H1 (cell line): ENCODE results near the gene HES2. TPM values are rescaled to one million over a fixed set of nuclear protein-coding genes. Genes with fewer than 3 reads are reported as not detected.

Experiments
- CBX5 ChIP-seq: fragments of 300-800, 300-1000 bp; sonication (generic); IDR thresholded peaks from 2 replicates; pipeline ENCODE4 v1.7.1; 2016; ENCODE audit warnings: antibody characterized with exemption, low read length, low read depth
- CEBPB ChIP-seq: IDR thresholded peaks from 2 replicates; pipeline ENCODE4 v1.6.1; 2012; ENCODE audit warnings: low read depth, low read length
- CHD2 ChIP-seq: IDR thresholded peaks from 2 replicates; pipeline ENCODE4 v1.6.1; 2012; ENCODE audit warnings: low read length, improper control_type of control experiment
- GTF2F1 ChIP-seq: IDR thresholded peaks from 2 replicates; pipeline ENCODE4 v1.6.1; 2012; ENCODE audit warnings: low read depth, low read length, improper control_type of control experiment, borderline replicate concordance
- NANOG ChIP-seq: IDR thresholded peaks from 2 replicates; pipeline ENCODE4 v1.6.1; 2011; ENCODE audit warnings: low read length, low read depth, mild to moderate bottlenecking, inconsistent platforms; ENCODE audit not compliant: insufficient read depth, poor library complexity, severe bottlenecking
- POLR2A ChIP-seq, 2 experiments: IDR thresholded peaks; 1 replicate in 1 of 2; 2 replicates in 1 of 2; pipeline ENCODE4 v1.6.1; 2011; ENCODE audit warnings: low read depth in 2 of 2, low read length in 2 of 2, mild to moderate bottlenecking in 2 of 2; ENCODE audit errors: control extremely low read depth in 1 of 2
- SIN3A ChIP-seq, 2 experiments: IDR thresholded peaks in 1 of 2; conservative IDR thresholded peaks in 1 of 2; 2 replicates each; pipeline ENCODE4 v1.6.1; 2011 to 2012; ENCODE audit warnings: low read length in 2 of 2, improper control_type of control experiment in 1 of 2, low read depth in 1 of 2, mild to moderate bottlenecking in 1 of 2
- SP1 ChIP-seq: IDR thresholded peaks from 2 replicates; pipeline ENCODE4 v1.6.1; 2011; ENCODE audit warnings: low read depth, low read length
- ZNF274 ChIP-seq: IDR thresholded peaks from 2 replicates; pipeline ENCODE4 v1.7.0; 2012; ENCODE audit warnings: low read length, borderline replicate concordance; ENCODE audit errors: extremely low read depth
- polyA plus RNA-seq, 7 experiments: library from polyadenylated mRNA; depleted of rRNA in 3 of 7; stranded (reverse) in 5 of 7; unstranded in 2 of 7; fragments of >200 nt in 5 of 7; fragments of 200-250 nt in 2 of 7; gene quantifications; 1 replicate in 5 of 7; 2 replicates in 1 of 7; 4 replicates in 1 of 7; pipeline versions ENCODE4 v1.2.1 to v1.2.3, GENCODE V29; 2011 to 2013; ENCODE audit warnings: missing spikeins in 2 of 7, mixed read lengths in 2 of 7
- total RNA-seq: library from RNA; stranded (reverse); fragmentation: NEBNext Ultra II Directional; extraction: Animal tissue kit (Norgen Biotek cat#: 25700); gene quantifications from 2 replicates; pipeline ENCODE4 v1.2.1, GENCODE V29; 2021
- TF ChIP-seq, protein P1 (sequence below): fragments of 300-600 bp; sonication (generic); IDR thresholded peaks from 2 replicates; pipeline ENCODE4 v1.7.1; 2012; ENCODE audit warnings: low read length, moderate library complexity, mild to moderate bottlenecking, inconsistent platforms; ENCODE audit not compliant: insufficient replicate concordance
- TF ChIP-seq, protein P2 (sequence below): IDR thresholded peaks from 2 replicates; pipeline ENCODE4 v1.6.1; 2012; ENCODE audit warnings: inconsistent platforms

HES2 gene
- total and polyA plus RNA-seq, 2 of the 8 experiments (the other 6 are each of a cell fraction or from before 2014, with no cell fraction given), result 0.15 to 0.53 TPM

GRCh38 chr1:6384962-6385361 is 34.8 kb downstream of the HES2 start (continued):
- TF ChIP-seq, protein P1, sequence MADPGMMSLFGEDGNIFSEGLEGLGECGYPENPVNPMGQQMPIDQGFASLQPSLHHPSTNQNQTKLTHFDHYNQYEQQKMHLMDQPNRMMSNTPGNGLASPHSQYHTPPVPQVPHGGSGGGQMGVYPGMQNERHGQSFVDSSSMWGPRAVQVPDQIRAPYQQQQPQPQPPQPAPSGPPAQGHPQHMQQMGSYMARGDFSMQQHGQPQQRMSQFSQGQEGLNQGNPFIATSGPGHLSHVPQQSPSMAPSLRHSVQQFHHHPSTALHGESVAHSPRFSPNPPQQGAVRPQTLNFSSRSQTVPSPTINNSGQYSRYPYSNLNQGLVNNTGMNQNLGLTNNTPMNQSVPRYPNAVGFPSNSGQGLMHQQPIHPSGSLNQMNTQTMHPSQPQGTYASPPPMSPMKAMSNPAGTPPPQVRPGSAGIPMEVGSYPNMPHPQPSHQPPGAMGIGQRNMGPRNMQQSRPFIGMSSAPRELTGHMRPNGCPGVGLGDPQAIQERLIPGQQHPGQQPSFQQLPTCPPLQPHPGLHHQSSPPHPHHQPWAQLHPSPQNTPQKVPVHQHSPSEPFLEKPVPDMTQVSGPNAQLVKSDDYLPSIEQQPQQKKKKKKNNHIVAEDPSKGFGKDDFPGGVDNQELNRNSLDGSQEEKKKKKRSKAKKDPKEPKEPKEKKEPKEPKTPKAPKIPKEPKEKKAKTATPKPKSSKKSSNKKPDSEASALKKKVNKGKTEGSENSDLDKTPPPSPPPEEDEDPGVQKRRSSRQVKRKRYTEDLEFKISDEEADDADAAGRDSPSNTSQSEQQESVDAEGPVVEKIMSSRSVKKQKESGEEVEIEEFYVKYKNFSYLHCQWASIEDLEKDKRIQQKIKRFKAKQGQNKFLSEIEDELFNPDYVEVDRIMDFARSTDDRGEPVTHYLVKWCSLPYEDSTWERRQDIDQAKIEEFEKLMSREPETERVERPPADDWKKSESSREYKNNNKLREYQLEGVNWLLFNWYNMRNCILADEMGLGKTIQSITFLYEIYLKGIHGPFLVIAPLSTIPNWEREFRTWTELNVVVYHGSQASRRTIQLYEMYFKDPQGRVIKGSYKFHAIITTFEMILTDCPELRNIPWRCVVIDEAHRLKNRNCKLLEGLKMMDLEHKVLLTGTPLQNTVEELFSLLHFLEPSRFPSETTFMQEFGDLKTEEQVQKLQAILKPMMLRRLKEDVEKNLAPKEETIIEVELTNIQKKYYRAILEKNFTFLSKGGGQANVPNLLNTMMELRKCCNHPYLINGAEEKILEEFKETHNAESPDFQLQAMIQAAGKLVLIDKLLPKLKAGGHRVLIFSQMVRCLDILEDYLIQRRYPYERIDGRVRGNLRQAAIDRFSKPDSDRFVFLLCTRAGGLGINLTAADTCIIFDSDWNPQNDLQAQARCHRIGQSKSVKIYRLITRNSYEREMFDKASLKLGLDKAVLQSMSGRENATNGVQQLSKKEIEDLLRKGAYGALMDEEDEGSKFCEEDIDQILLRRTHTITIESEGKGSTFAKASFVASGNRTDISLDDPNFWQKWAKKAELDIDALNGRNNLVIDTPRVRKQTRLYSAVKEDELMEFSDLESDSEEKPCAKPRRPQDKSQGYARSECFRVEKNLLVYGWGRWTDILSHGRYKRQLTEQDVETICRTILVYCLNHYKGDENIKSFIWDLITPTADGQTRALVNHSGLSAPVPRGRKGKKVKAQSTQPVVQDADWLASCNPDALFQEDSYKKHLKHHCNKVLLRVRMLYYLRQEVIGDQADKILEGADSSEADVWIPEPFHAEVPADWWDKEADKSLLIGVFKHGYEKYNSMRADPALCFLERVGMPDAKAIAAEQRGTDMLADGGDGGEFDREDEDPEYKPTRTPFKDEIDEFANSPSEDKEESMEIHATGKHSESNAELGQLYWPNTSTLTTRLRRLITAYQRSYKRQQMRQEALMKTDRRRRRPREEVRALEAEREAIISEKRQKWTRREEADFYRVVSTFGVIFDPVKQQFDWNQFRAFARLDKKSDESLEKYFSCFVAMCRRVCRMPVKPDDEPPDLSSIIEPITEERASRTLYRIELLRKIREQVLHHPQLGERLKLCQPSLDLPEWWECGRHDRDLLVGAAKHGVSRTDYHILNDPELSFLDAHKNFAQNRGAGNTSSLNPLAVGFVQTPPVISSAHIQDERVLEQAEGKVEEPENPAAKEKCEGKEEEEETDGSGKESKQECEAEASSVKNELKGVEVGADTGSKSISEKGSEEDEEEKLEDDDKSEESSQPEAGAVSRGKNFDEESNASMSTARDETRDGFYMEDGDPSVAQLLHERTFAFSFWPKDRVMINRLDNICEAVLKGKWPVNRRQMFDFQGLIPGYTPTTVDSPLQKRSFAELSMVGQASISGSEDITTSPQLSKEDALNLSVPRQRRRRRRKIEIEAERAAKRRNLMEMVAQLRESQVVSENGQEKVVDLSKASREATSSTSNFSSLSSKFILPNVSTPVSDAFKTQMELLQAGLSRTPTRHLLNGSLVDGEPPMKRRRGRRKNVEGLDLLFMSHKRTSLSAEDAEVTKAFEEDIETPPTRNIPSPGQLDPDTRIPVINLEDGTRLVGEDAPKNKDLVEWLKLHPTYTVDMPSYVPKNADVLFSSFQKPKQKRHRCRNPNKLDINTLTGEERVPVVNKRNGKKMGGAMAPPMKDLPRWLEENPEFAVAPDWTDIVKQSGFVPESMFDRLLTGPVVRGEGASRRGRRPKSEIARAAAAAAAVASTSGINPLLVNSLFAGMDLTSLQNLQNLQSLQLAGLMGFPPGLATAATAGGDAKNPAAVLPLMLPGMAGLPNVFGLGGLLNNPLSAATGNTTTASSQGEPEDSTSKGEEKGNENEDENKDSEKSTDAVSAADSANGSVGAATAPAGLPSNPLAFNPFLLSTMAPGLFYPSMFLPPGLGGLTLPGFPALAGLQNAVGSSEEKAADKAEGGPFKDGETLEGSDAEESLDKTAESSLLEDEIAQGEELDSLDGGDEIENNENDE, result no peak
- TF ChIP-seq ZNF274 (no peak), NANOG (no peak), CHD2 (no peak), GTF2F1 (no peak), SP1 (no peak), CEBPB (no peak), POLR2A (IDR thresholded peaks at IDR 0.05; ENCODE audit: control extremely low read depth in 1 of 2, low read depth in 2 of 2, low read length in 2 of 2) (no peak), SIN3A (conservative IDR thresholded peaks at IDR 0.05 in 1 of 2, IDR thresholded peaks at IDR 0.05 in 1 of 2; ENCODE audit: low read depth in 1 of 2, low read length in 2 of 2) (no peak), CBX5 (no peak)
- TF ChIP-seq, protein P2, sequence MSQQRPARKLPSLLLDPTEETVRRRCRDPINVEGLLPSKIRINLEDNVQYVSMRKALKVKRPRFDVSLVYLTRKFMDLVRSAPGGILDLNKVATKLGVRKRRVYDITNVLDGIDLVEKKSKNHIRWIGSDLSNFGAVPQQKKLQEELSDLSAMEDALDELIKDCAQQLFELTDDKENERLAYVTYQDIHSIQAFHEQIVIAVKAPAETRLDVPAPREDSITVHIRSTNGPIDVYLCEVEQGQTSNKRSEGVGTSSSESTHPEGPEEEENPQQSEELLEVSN, result no peak
